ENCODE data around the gene CNKSR1.

The CNKSR1 gene

GRCh38 chr1:26158908-26159742 is 18.2 kb upstream of the CNKSR1 start, which contains the start of gene FAM110D:
Gene FAM110D, plus strand, starts transcription at chr1:26159079. Its CDS starts 2,213 bp downstream, at chr1:26161292.
- TF ChIP-seq CEBPB (IDR thresholded peaks at IDR 0.05) (no peak), YY1 (IDR thresholded peaks at IDR 0.05; ENCODE audit: low read depth) (no peak), TAF1 (IDR thresholded peaks at IDR 0.05; ENCODE audit: low read depth) (no peak), EP300 (IDR thresholded peaks at IDR 0.05; ENCODE audit: borderline replicate concordance) (no peak), USF1 (IDR thresholded peaks at IDR 0.05) (no peak), REST (IDR thresholded peaks at IDR 0.05; ENCODE audit: low read depth) (no peak), RAD21 (IDR thresholded peaks at IDR 0.05; ENCODE audit: low read depth) (no peak), EGR1 (IDR thresholded peaks at IDR 0.05) (no peak), CREB1 (IDR thresholded peaks at IDR 0.05; ENCODE audit: low read depth) (no peak)

GRCh38 chr1:26159743-26160039 is 17.6 kb upstream of the CNKSR1 start:
- TF ChIP-seq REST (IDR thresholded peaks at IDR 0.05; ENCODE audit: low read depth) (no peak), TAF1 (IDR thresholded peaks at IDR 0.05; ENCODE audit: low read depth) (no peak), CEBPB (IDR thresholded peaks at IDR 0.05) (no peak), CREB1 (IDR thresholded peaks at IDR 0.05; ENCODE audit: low read depth) (no peak), TCF12 (IDR thresholded peaks at IDR 0.05; ENCODE audit: low read depth) (no peak)

GRCh38 chr1:26160527-26161414 is 16.5 kb upstream of the CNKSR1 start:
- TF ChIP-seq REST (IDR thresholded peaks at IDR 0.05; ENCODE audit: low read depth) (no peak), USF1 (IDR thresholded peaks at IDR 0.05) (no peak), CEBPB (IDR thresholded peaks at IDR 0.05) (no peak), NFIC (IDR thresholded peaks at IDR 0.05) (no peak), TAF1 (IDR thresholded peaks at IDR 0.05; ENCODE audit: low read depth) (no peak), EGR1 (IDR thresholded peaks at IDR 0.05) (no peak), MAX (IDR thresholded peaks at IDR 0.05) (no peak), ZBTB7A (IDR thresholded peaks at IDR 0.05; ENCODE audit: low read depth) (no peak), CREB1 (IDR thresholded peaks at IDR 0.05; ENCODE audit: low read depth) (no peak), YY1 (IDR thresholded peaks at IDR 0.05; ENCODE audit: low read depth) (no peak), TEAD4 (IDR thresholded peaks at IDR 0.05) (no peak)

- TF ChIP-seq USF1 (IDR thresholded peaks at IDR 0.05) (no peak), FOXM1 (IDR thresholded peaks at IDR 0.05; ENCODE audit: borderline replicate concordance, low read depth) (no peak), EGR1 (IDR thresholded peaks at IDR 0.05) (no peak), EP300 (IDR thresholded peaks at IDR 0.05; ENCODE audit: borderline replicate concordance) (no peak), NFIC (IDR thresholded peaks at IDR 0.05) (no peak), MAX (IDR thresholded peaks at IDR 0.05) (peak; percentile 96), TAF1 (IDR thresholded peaks at IDR 0.05; ENCODE audit: low read depth) (no peak), YY1 (IDR thresholded peaks at IDR 0.05; ENCODE audit: low read depth) (0 out of 2 replicates have a peak, but pooled peaks have one; percentile 13), RAD21 (IDR thresholded peaks at IDR 0.05; ENCODE audit: low read depth) (no peak), ZBTB7A (IDR thresholded peaks at IDR 0.05; ENCODE audit: low read depth) (no peak), TEAD4 (IDR thresholded peaks at IDR 0.05) (no peak)
Observed at GRCh38 chr1:26161415-26162219, 15.7 kb upstream of the CNKSR1 start.

Data from Ishikawa (cell line).